T47D (cell line): Measurements from ENCODE around the gene ZC3H13.
"Not testable (repeated sequence)": the region's sequence is repeated elsewhere in the genome, so short reads cannot be mapped to it uniquely, and the experiment has no call there.

Source experiments
- DNase-seq, 2 experiments: peaks; one replicate each; pipeline versions ENCODE4 v3.0.0 to v3.0.0-alpha.2; 2011 to 2012; ENCODE audit warnings: low read depth in 1 of 2, low spot score in 1 of 2
- JUND ChIP-seq: IDR thresholded peaks from 2 replicates; pipeline ENCODE4 v1.6.1; 2012; ENCODE audit warnings: low read depth
- in situ Hi-C: cut with HindIII; loops from 2 replicates; pipeline ENCODE4 v1.10.0; 2016; ENCODE audit warnings: low sequenced_read_pairs, low pct_unique_long_range_greater_than_20kb

ZC3H13 gene

GRCh38 chr13:46022481-46022880 is 30.1 kb downstream of the ZC3H13 start:
- in situ Hi-C loops, result no loop called here
- TF ChIP-seq JUND, result no peak

GRCh38 chr13:46016216-46016615 is 36.3 kb downstream of the ZC3H13 start:
- TF ChIP-seq JUND, result no peak
- in situ Hi-C loops, result no loop called here
- DNase-seq, result no peak

More at GRCh38 chr13:46022481-46022880, 30.1 kb downstream of the ZC3H13 start:
- no peak for DNase-seq

- in situ Hi-C loops, result no loop called here
- no peak for DNase-seq
- no peak for TF ChIP-seq JUND
Measured at GRCh38 chr13:46015366-46015765, 37.2 kb downstream of the ZC3H13 start.

GRCh38 chr13:46012404-46012803 is 40.1 kb downstream of the ZC3H13 start:
- in situ Hi-C loops, result no loop called here
- DNase-seq, result no peak
- TF ChIP-seq JUND, result no peak

- peak in 1 of 2 experiments; percentile 2 for DNase-seq
- TF ChIP-seq JUND, result no peak
- in situ Hi-C loops, result no loop called here
Measured at GRCh38 chr13:46010148-46010547, 42.4 kb downstream of the ZC3H13 start.

- in situ Hi-C loops, result no loop called here
- no peak for DNase-seq
- TF ChIP-seq JUND, result no peak
Measured at GRCh38 chr13:46008631-46009030, 43.9 kb downstream of the ZC3H13 start.

GRCh38 chr13:46006688-46007452 is 45.7 kb downstream of the ZC3H13 start:
- in situ Hi-C loops, result no loop called here
- no peak for DNase-seq
- no peak for TF ChIP-seq JUND

GRCh38 chr13:46004491-46004890 is 48.1 kb downstream of the ZC3H13 start:
- TF ChIP-seq JUND, result no peak
- in situ Hi-C loops, result no loop called here
- no peak for DNase-seq

- in situ Hi-C loops, result no loop called here
- DNase-seq, result no peak
- no peak for TF ChIP-seq JUND
Measured at GRCh38 chr13:45996631-45997030, 55.9 kb downstream of the ZC3H13 start.

- in situ Hi-C loops, result no loop called here
- no peak for DNase-seq
- no peak for TF ChIP-seq JUND
Measured at GRCh38 chr13:45995245-45995644, 57.3 kb downstream of the ZC3H13 start.

- in situ Hi-C loops, result no loop called here
- TF ChIP-seq JUND, result no peak
- DNase-seq, result no peak
Measured at GRCh38 chr13:45994752-45995151, 57.8 kb downstream of the ZC3H13 start.

- no peak for TF ChIP-seq JUND
- in situ Hi-C loops, result no loop called here
Measured at GRCh38 chr13:45989607-45990006, 62.9 kb downstream of the ZC3H13 start.

GRCh38 chr13:45981127-45981526 is 71.4 kb downstream of the ZC3H13 start:
- in situ Hi-C loops, DNase-seq: not testable (repeated sequence)

More at GRCh38 chr13:45989607-45990006, 62.9 kb downstream of the ZC3H13 start:
- no peak for DNase-seq

- DNase-seq, result no peak
- in situ Hi-C loops, result no loop called here
- TF ChIP-seq JUND, result no peak
Measured at GRCh38 chr13:45975337-45975736, 77.2 kb downstream of the ZC3H13 start.
